ENCODE results near the gene PRKCZ.

DNA sequence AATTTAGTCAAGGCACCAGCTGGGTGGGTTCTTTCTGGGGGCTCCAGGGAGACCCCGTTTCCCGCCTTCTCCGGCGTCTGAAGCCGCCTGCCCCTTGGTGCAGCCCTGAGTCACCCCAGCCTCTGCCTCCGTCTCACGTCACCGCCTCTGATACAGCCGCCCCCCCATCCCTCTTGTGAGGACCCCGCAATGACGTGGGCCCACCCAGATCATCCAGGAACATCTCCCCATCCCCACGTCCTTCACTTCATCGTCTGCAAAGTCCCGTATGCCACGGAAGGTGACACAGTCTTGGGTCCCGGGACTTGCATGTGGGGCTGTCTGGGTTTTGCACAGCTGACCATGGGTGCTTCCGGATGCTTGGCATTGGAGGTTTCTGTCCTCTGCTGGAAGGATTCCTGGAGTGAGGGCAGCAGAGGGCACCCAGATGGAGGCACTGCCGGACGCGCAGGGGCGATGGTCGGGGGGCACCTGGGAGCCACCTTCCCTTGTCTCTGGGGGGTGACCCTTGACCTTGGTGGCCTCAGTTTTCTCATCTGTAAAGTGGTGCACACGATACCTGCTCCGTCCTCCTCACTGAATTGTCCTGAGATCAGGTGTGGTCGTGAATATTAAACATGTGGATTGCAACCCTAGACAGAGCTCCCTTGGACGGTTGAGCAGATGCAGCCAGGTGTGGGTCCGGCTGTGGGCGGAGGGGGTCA lies 58.8 kb downstream of the PRKCZ start:
- no peak for TF ChIP-seq ZNF24 (IDR thresholded peaks at IDR 0.05)
- TF ChIP-seq RFX5 (IDR thresholded peaks at IDR 0.05; ENCODE audit: low read depth, low read length) = no peak
- no peak for TF ChIP-seq JUN (IDR thresholded peaks at IDR 0.05; ENCODE audit: borderline replicate concordance, low read depth, low read length)
- no peak for TF ChIP-seq JUN (CRISPR knock-in tag; IDR thresholded peaks at IDR 0.05; ENCODE audit: borderline replicate concordance)
